ENCODE measurements around the gene IGLL1.
"Not testable (repeated sequence)": the region's sequence is repeated elsewhere in the genome, so short reads cannot be mapped to it uniquely, and the experiment has no call there.

Gene IGLL1

DNA sequence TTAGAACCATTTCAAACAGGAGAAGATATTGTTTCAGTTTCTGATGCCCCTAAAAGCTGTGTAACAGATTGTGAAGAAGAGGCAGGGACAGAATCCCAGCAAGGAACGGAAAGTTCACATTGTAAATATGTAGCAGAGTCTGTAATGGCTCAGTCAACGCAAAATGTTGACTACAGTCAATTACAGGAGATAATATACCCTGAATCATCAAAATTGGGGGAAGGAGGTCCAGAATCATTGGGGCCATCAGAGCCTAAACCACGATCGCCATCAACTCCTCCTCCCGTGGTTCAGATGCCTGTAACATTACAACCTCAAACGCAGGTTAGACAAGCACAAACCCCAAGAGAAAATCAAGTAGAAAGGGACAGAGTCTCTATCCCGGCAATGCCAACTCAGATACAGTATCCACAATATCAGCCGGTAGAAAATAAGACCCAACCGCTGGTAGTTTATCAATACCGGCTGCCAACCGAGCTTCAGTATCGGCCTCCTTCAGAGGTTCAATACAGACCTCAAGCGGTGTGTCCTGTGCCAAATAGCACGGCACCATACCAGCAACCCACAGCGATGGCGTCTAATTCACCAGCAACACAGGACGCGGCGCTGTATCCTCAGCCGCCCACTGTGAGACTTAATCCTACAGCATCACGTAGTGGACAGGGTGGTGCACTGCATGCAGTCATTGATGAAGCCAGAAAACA, 40.8 kb downstream of the IGLL1 start:
- DNase-seq, result peak; percentile 38

DNA sequence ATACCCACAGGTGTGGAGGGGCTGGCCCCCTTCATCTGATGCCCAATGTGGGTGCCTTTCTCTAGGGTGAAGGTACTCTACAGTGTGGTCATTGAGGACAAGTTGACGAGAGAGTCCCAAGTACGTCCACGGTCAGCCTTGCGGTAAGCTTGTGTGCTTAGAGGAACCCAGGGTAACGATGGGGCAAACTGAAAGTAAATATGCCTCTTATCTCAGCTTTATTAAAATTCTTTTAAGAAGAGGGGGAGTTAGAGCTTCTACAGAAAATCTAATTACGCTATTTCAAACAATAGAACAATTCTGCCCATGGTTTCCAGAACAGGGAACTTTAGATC, 41.4 kb downstream of the IGLL1 start:
- DNase-seq, result not testable (repeated sequence)

DNA sequence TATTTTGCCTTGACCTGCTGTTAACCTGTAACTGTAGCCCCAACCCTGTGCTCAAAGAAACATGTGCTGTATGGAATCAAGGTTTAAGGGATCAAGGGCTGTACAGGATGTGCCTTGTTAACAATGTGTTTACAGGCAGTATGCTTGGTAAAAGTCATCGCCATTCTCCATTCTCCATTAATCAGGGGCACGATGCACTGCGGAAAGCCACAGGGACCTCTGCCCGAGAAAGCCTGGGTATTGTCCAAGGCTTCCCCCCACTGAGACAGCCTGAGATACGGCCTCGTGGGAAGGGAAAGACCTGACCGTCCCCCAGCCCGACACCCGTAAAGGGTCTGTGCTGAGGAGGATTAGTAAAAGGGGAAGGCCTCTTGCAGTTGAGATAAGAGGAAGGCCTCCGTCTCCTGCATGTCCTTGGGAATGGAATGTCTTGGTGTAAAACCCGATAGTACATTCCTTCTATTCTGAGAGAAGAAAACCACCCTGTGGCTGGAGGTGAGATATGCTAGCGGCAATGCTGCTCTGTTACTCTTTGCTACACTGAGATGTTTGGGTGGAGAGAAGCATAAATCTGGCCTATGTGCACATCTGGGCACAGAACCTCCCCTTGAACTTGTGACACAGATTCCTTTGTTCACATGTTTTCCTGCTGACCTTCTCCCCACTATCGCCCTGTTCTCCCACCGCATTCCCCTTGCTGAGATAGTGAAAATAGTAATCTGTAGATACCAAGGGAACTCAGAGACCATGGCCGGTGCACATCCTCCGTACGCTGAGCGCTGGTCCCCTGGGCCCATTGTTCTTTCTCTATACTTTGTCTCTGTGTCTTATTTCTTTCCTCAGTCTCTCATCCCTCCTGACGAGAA, 42.0 kb downstream of the IGLL1 start:
- not testable (repeated sequence) for DNase-seq

DNA sequence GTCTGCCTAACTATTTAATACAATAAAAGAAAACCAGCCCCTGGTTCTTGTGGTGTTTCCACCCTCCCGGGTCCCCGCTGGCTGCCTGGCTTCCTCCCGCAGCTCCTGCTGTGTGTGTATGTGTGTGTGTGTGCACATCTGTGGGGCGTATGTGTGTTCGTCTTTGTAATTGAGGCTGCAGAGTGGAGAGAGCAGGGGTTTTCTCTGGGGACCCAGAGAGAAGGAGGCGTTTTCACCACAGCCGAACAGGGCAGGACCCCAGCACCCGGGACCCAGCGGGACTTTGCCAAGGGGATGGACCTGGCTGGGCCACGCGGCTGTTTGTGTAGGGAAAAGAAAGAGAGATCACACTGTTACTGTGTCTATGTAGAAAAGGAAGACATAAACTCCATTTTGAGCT, 42.7 kb downstream of the IGLL1 start:
- no peak for DNase-seq

DNA sequence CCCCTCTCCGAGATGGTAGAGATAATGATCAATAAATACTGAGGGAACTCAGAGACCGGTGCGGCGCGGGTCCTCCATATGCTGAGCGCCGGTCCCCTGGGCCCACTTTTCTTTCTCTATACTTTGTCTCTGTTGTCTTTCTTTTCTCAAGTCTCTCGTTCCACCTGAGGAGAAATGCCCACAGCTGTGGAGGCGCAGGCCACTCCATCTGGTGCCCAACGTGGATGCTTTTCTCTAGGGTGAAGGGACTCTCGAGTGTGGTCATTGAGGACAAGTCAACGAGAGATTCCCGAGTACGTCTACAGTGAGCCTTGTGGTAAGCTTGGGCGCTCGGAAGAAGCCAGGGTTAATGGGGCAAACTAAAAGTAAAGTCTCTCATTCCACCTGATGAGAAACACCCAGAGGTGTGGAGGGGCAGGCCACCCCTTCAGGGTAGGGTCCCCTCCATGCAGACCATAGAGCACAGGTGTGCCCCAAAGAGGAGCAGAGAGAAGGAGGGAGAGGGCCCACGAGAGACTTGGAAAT, 43.2 kb downstream of the IGLL1 start:
- no peak for DNase-seq

DNA sequence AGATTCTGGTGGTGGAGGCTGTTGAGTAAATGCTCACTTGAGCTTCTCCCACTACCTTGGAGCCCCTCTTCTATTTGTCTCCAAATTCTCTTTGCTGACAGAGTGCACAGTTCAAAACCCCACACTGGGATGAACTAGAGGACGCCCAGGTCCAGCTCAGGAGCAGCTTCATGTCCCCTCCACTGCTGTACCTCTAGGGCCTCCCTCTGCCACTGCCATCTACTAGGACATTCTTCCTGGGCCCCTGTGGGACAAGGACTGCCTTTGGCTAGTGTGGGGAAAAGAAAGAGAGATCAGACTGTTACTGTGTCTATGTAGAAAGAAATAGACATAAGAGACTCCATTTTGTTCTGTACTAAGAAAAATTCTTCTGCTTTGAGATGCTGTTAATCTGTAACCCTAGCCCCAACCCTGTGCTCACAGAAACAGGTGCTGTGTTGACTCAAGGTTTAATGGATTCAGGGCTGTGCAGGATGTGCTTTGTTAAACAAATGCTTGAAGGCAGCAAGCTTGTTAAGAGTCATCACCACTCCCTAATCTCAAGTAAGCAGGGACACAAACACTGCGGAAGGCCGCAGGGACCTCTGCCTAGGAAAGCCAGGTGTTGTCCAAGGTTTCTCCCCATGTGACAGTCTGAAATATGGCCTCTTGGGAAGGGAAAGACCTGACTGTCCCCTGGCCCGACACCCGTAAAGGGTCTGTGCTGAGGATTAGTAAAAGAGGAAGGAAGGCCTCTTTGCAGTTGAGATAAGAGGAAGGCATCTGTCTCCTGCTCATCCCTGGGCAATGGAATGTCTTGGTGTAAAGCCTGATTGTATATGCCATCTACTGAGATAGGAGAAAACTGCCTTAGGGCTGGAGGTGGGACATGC, 44.1 kb downstream of the IGLL1 start:
- not testable (repeated sequence) for DNase-seq

DNA sequence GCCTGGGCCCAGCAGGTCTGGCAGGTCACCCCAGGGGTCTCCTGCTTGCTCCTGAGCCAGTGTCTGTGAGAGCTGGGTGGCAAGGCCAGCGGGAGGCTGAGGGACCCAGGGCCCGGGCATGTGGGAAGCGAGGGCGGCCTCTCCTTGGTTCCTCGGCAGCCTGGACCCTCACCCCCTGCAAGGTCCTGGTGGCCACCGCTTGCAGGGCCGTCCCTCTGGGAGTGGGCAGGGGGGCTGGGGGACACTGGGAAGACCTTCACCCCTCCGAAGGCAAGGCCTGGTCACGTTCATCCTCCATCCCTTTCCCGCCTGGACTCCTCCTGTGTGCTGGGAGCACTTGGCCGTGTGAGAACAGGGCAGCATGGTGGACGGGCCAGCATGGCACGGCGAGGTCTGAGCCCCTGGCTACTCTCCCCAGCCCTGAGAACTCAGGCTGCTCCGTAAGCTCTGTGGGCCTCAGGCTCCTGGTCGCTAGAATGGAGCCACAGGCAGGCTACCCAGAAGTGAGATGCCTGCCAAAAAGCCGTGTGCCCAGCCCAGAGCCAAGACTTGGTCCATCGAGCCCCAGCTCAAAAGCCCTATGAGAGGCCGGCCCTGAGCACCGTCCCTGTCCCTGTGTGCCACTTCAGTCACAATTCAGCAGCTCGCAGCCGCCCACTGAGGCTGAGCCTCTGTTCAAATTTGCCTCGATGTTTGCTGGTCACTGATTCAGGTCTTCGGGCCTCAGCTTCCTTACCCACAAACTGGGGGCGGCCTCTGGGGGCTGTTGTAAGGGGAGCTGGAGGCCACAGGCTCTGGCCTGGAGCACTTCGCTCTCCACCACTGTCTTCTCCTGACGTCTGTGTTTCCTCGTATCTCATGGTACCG, 45.0 kb downstream of the IGLL1 start:
- DNase-seq, result no peak

DNA sequence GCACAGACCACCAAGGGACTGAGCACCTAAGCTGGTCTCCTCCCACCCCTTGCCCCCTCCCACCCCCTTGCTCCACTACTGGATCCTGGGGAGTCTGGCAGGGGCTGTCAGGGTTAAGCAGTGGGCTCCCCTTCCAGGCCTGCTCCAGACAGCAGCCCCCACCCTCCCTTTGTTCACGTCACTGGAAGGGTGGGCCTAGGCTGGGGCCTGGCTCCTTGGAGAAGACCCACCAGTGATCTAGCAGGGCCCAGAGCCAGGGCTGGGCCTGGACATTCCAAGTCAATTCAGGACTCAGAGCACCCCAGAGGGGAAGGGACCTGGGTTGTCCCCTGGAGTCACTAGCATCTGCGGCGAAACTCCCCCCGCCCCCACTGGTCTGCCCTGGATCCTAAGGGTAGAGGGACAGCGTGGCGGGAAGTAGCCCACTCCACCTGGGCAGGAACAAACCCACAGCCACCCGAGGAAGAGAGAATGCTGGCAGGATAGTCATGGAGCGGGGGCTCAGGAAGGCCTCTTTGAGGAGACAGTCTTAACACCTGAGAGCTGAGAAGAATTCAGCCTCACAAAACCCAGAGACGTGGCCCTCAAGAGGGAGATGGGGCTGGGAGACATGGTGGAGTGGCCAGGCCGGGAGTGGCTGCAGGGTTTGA, 45.8 kb downstream of the IGLL1 start:
- no peak for DNase-seq

DNA sequence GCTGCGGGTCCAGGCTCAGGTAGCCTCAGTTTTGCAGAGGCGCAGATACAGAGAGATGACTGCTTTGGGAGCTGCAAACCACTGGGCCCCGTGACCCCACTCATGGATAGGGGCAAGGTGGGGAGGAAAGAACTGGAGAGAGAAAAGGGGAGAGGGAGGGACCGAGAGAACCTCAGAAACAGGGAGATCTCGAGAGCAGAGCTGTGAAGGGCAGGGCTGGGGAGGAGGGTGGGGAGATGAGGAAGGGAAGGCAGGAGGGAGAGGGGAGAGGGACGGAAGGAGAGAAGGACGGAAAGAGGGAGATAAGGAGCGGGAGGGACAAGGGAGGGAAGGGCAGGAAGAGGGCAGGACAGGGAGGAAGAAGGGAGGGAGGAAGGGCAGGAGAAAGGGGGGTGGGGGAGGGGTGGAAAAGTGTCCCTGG, 46.3 kb downstream of the IGLL1 start:
- no peak for DNase-seq

DNA sequence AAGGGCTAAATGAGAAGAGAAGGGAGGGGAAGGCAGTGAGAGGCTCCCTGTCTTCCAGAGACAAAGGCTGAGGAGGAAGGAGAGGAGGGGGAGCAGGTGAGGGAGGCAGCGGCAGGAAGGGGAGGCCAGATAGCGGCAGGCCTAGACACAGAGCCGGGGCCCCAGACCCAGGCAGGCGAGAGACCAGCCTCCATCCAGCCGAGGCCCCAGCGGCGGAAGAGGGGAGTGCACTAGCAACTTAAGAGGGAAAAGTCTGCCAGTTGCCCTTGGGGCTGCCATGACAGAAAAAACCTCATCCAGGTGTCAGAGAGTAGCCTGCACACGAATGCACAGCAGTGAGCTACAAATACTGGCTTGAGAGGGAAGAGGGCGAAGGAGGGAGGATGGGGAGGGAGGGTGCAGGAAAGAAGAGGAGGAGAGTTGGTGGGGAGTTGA, 46.7 kb downstream of the IGLL1 start:
- peak; percentile 41 for DNase-seq

DNA sequence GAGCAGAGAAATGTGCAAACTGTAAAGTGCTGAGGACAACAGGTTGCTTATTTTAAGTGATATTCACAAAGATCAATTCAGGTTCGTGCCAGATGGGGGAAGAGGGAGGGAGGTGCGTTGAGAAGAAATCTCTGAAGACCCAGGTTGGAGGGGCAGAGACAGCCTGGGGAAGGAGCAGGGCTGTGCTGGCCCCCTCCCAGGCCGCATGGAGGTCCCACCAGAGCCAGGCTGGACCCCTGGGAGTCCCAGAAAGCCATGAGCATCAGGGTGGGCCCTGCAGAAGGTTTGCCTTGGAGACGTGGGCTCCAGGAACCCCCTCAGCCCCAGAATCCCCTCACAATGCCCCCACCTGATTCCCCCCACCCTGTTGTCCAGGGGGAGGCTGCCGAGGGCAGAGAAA, 47.4 kb downstream of the IGLL1 start:
- DNase-seq, result no peak

DNA sequence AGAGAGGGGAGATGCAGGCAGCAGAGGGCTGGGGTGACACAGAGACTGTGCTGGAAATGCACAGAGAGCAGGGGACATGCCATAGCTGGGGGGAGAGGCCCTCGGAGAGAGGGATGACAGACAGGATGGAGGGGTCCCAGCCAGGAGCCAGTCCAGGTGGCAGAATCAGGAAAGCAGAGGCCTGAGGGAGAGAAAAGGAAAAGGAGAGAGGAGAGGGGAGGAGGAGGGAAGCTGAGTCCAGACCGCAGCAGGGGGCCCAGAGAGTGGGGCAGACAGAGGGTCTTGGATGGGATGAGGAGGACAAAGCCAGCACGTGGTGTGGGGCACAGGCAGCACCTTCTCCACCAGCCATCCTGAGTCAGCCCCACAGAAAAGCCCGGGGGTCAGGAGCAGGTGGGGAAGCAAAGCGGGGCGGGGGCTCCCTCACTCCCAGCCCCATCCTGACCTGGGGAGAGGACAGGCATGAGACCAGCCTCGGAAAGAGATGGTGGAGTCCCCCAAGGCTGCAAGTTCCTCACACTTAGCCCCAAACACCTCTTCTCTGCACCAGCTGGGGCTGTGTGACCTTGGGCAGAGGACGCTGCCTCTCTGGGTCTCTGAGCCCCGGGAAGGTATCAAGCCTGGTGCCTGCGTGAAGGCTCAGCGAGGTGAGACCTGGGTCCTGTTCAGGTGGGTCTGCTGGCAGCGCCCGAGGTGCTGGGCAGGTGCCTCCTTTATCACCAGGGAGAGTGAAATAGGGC, 48.0 kb downstream of the IGLL1 start:
- DNase-seq, result no peak

DNA sequence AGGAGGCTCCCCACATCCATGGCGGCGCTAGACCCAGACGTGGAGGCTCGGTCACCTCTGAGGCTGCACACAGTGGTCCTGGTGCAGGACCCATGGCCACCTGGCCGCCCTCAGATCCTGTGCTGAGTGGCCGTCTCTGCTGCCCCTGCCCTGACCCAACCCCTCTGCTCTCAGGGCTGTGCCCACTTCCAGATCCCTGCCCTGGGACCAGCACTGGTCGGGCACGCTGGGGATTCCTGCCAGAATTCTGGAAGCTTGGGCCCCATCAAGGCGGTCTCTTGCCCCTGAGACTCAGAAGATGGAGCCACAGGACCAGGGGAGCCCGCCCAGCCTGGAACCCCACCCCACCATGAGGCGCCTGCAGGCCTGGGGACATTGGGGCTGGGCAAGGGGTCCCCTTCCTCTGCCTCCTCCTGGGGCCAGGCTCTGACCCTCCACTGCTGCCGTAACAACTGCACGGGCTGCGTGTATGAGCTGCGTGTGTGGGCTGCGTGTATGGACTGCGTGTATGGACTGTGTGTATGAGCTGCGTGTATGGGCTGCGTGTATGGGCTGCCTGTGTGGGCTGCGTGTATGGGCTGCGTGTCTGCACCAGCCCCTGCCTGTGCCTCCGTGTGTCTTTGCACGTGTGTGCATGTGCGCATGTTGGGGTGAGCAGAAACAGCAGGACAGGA, 48.7 kb downstream of the IGLL1 start:
- DNase-seq, result no peak

DNA sequence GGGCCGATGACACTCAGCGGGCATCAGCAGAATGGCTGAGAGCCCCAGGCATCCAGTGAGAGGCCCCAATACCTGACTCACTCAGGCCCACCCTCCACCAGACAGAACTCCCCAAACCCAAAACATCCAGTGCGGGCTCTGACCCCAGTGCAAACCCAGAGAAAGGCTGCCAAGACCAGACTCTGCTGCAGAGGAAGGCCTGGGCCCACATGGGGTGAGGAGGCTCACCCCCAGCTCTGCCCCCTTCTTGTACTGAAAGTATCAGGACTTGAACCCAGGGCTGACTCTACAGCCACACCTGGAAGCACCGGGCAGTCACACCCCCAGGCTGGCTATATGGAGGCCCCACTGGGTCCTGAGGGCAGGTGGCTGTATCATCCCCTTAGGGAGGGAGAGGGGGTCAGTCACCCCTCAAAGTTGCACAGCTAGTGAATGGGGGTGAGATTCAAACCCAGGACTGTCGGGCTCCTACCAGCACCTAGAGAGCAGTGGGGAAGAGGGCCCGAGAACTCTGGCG, 49.3 kb downstream of the IGLL1 start:
- DNase-seq, result no peak

DNA sequence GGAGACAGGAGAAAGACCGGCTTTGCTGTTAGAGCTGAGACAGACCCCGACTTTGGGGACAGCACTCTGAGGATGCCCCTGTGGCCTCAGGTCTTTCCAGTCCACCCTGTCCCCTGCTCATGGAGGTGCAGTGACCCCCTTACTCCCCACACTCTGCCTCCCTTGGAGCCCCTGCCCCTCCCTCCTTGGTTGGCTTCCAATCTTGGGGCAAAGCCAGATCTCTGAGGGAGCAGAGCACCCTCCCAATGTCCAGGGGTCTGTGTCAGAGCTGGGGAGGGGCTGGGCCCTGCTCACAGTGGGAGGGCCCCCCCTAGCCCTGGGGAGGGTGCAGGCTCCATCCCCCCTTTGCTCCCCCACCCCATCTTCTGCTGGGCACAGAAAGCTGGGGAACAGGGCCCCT, 50.0 kb downstream of the IGLL1 start:
- no peak for DNase-seq

DNA sequence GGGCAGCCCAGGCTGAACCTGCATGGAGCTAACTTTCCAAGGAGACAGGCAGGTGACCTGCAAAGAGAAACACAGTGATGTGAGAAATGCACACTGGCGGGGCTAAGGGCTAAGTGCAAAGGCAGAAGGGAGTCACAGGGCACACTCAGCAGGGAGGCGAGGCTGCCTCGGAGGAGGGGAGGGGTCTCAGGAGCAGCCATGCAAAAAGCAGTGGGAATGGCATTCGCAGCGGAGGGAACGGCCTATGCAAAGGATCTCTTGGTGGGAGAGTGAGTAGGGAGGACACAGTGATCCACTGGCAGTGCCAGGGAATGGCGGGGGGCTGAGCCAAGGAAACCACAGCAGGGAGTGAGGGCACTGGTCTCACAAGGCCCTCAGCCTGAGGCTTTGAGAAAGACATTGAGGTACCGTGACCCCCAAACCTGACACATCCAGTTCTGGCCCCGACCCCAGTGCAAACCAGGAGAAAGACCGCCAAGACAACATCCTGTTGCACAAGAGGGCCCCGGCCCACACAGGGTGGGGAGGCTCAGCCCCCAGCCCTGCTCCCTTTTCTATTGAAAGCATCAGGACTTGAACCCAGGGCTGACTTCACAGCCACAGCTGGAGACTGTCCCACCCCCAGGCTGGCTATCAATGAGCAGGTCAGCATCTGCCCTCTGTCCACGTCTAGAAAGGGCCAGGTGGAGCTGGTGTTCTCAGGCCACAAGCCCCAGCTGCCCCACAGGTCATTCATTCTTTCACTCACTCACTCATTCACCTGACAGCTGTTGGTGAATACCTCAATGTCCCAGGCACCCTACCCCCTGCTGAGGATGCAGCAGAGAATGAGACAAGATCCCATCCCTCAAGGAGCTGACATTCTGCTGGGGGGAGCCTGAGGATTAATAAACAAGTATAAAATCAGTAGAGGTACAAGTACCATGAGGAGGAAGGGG, 50.7 kb downstream of the IGLL1 start:
- DNase-seq, result no peak

DNA sequence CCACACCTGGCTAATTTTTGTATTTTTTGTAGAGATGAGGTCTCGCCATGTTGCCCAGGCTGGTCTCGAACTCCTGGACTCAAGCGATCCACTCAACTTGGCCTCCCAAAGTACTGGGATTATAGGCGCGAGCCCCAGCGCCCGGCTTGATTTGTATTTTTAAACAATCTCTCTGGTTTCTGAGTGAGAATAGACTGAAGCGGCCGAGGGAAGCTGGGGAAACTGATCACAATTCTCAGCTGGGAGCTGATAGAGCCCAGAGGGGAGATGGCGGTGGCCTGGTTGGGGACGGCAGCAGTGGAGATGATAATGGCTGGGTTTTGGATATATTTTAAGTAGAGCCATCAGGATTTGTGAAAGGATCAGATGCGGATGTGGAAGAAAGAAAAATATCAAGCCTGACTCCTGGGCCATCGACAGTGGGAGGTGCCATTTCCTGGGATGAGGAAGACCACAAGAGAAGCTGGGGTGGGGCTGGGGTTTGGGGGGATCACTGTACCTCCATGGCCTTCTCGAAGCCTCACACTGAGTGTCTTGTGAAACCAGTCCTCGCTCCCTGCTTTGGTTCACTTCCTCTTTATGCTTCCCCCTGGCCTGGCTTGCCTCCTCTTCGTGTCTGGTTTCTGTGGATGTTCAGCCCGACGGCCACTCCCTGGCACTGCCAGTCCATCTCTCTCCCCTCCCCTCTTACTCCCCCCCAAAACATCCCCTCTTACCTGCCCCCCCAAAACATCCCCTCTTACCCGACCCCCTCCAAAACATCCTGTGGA, 51.9 kb downstream of the IGLL1 start:
- no peak for DNase-seq
